ENCODE measurements around the gene CHD2.

Gene CHD2

DNA sequence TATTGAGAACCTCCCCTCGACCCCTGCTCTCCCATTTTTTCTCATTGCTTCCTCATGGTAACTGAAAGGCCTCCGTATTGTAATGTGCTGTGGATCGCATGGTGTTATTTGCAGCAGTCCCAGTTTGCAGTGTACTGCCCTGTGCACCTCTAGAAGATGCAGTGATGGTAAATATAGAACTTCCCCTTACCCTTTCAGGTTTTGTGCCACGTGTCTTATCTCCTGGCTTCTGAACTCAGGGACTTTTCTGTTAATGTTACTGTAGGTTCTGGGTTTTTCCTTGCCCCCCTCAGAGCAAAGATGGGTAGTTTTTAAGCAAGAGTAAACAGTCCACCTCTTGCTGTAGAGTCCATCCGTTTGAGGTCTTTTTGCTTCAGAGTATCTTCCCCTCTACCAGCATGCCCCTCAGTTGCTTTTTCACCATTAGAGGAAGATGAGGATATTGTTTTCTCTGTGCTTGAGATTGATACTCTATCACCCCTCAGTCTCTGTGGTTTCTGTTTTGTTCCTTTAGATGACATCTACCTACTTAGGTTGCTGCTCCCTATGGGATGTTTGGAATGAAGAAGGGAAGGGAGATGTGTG, 22.4 kb downstream of the CHD2 start:
- DNase-seq (ENCODE audit: low read depth, low spot score): no peak
- no peak overlapping the region for H3K4me3 ChIP-seq (ENCODE audit: low read length)

- DNase-seq (ENCODE audit: low read depth, low spot score): no peak
- no peak overlapping the region for H3K4me3 ChIP-seq (ENCODE audit: low read length)
Observed at GRCh38 chr15:92924216-92924615, 24.1 kb downstream of the CHD2 start.

GRCh38 chr15:92925454-92925853, 25.3 kb downstream of the CHD2 start:
- no peak for DNase-seq (ENCODE audit: low read depth, low spot score)
- no peak overlapping the region for H3K4me3 ChIP-seq (ENCODE audit: low read length)

DNA sequence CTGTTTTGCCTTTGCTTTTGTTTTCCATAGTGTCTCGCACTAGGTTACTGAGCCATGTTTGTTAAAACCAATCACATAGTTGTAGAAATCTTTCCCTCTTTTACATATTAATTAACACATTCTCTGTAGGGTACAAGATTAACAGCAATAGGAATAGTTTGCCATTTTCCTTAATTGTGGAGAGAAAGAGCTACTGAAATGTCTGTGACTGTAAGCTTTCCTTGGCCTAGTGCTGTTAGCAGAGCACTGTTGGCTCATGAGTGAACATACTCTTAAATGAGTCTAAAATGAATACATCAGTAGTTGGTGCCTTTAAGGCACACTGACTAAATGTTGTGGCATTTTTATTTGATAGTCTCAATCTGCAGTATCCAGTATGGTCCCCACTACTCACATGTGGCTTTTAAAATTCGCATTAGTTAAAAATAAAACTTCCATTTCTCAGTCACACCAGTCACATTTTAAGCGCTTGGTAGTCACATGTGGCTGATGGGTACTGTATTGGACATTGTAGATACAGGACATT, 28.2 kb downstream of the CHD2 start:
- H3K4me3 ChIP-seq (ENCODE audit: low read length): no peak overlapping the region
- no peak for DNase-seq (ENCODE audit: low read depth, low spot score)

DNA sequence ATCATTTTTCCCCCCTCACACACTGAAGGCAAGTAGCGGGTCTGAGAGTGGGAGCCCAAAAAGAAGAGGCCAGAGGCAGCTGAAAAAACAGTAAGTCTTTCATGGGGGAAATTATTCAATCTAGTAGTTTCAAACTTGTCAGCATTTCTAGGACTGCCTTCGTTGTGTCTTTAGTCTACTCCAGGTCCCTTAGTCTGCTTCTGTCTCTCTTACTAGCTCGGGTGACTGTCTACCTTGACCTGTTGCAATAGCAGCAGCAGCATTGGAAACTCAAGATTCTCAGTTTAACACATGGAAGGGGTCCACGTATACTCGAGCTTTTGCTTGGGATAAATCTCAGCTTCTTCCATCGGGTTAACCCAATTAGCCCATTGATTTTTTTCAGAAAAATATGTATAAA, 28.9 kb downstream of the CHD2 start:
- DNase-seq (ENCODE audit: low read depth, low spot score): no peak
- no peak overlapping the region for H3K4me3 ChIP-seq (ENCODE audit: low read length)

DNA sequence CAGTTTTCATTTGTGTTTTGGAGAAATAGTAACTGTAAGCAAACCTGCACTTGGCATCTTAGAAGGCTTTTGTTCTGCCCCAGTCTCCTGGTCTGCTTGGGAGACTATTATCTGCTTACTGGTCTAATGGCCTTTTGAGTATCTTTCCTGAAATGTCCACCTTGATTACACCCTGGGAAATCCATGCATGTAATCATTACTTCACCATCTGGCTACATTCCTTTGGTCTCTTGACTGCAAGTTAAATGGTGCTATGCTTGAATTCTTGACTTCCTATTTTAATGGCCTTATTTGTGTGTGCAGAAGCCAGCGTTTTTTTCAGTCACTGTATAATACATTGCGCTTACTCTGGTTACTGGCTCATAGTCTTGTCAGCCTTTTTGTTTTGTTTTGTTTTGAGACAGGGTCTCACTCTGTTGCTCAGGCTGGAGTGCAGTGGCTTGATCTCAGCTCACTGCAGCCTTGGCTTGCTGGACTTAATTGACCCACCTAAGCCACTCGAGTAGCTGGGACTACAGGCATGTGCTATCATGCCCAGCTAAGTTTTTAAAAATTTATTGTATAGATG, 30.0 kb downstream of the CHD2 start:
- no peak for DNase-seq (ENCODE audit: low read depth, low spot score)

DNA sequence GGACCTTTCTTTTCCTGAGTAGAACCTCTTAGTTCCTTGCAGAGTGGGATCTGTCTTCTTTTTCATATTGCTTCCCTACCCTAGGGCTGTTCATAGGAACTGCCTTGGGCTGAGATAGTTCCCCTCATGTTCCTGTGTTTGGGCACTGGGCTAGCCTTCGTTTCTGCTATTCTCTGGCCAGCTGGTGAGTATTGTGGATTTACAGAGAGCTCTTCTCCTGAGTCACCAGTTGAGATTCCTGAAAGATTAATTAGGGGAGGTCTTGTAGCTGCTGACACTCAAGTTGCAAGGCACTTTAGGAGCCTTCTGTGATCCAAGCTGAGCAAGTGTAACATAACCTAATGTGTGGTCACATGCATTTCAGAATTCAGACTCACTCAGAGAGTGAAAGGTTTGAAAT, 30.7 kb downstream of the CHD2 start:
- no peak for DNase-seq (ENCODE audit: low read depth, low spot score)
- H3K4me3 ChIP-seq (ENCODE audit: low read length): no peak overlapping the region

More for the DNA sequence above, 30.0 kb downstream of the CHD2 start:
- H3K4me3 ChIP-seq (ENCODE audit: low read length): no peak overlapping the region

GRCh38 chr15:92932946-92933649, 33.0 kb downstream of the CHD2 start:
- no peak overlapping the region for H3K4me3 ChIP-seq (ENCODE audit: low read length)
- DNase-seq (ENCODE audit: low read depth, low spot score): no peak

- H3K4me3 ChIP-seq (ENCODE audit: low read length): no peak overlapping the region
- DNase-seq (ENCODE audit: low read depth, low spot score): no peak
Observed at GRCh38 chr15:92933831-92934230, 33.7 kb downstream of the CHD2 start.

- DNase-seq (ENCODE audit: low read depth, low spot score): no peak
- H3K4me3 ChIP-seq (ENCODE audit: low read length): no peak overlapping the region
Observed at GRCh38 chr15:92934716-92935115, 34.6 kb downstream of the CHD2 start.

DNA sequence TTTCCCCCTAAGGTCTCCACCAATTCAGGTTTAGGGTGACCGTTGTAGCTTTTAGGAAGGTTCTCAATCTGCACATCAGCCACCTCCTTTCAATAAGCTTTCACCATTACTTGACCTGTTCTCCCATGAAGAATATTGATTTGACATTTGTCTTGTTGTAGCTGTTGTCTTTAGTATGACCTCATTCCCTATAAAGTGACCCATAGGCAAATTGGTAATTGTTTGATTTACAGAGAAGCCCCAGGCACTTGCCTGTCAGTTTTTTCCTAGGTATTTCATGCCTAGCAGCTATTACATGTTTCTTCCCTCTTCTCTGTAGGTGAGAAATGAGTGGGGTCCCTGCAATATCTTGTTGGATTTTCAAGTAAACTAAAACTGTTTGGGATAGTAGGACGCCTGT, 36.0 kb downstream of the CHD2 start:
- DNase-seq (ENCODE audit: low read depth, low spot score): no peak
- no peak overlapping the region for H3K4me3 ChIP-seq (ENCODE audit: low read length)

GRCh38 chr15:92936693-92937092, 36.6 kb downstream of the CHD2 start:
- no peak overlapping the region for H3K4me3 ChIP-seq (ENCODE audit: low read length)
- no peak for DNase-seq (ENCODE audit: low read depth, low spot score)

- DNase-seq (ENCODE audit: low read depth, low spot score): no peak
- no peak overlapping the region for H3K4me3 ChIP-seq (ENCODE audit: low read length)
Observed at GRCh38 chr15:92937901-92938300, 37.8 kb downstream of the CHD2 start.

- no peak for DNase-seq (ENCODE audit: low read depth, low spot score)
- H3K4me3 ChIP-seq (ENCODE audit: low read length): no peak overlapping the region
Observed at GRCh38 chr15:92938387-92938786, 38.3 kb downstream of the CHD2 start.

DNA sequence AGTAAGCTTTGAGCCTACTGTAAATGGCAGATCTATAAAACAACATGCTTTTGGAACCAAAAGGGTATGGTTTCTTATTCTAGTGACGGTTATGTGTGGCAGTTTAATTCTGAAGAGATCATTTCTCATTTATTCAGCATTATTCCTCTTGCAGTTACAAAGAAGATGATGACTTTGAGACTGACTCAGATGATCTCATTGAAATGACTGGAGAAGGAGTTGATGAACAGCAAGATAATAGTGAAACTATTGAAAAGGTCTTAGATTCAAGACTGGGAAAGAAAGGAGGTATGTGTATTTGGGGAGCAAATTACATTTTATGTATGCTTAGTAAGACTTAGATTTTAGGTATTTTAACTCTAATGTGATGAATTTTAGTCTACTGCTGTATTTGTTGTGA, 41.5 kb downstream of the CHD2 start:
- no peak for DNase-seq (ENCODE audit: low read depth, low spot score)
- H3K4me3 ChIP-seq (ENCODE audit: low read length): no peak overlapping the region

DNA sequence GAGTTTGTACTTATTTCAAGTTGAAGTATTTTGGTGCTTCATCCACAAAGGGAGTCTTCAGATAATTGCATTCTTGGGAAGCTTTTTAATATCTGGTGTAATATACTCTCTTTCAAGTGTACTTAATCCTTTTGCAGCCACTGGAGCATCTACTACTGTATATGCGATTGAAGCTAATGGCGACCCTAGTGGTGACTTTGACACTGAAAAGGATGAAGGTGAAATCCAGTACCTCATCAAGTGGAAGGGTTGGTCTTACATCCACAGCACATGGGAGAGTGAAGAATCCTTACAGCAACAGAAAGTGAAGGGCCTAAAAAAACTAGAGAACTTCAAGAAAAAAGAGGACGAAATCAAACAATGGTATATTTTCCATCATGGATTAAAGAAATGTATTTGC, 42.6 kb downstream of the CHD2 start:
- DNase-seq (ENCODE audit: low read depth, low spot score): no peak
- H3K4me3 ChIP-seq (ENCODE audit: low read length): no peak overlapping the region

- H3K4me3 ChIP-seq (ENCODE audit: low read length): no peak overlapping the region
- no peak for DNase-seq (ENCODE audit: low read depth, low spot score)
Observed at GRCh38 chr15:92943581-92943980, 43.5 kb downstream of the CHD2 start.

DNA sequence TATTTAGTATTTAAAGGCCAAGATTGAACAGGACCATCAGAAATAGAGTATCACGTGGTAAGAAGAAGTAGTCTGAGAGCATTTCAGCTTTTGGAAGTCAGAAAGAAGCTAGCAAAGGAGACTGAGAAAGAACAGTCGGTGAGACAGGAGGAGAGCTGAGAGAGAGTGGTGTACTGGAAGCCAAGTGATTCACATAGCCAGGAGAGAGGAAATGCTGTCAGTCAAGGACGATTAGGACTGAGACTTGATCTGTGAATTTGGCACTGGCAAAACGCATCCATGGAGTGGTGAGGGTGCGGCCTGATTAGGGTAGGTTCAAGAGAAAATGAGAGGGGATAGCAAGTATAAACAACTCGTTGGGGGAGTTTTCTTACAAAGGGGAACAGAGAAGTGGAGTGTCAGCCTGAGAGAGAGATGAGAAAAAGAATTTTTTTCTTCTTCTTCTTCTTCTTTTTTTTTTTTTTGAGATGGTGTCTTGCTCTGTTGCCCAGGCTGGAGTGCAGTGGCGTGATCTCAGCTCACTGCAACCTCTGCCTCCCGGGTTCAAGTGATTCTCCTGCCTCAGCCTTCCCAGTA, 44.9 kb downstream of the CHD2 start:
- no peak overlapping the region for H3K4me3 ChIP-seq (ENCODE audit: low read length)

GRCh38 chr15:92947071-92947730, 47.1 kb downstream of the CHD2 start:
- H3K4me3 ChIP-seq (ENCODE audit: low read length): no peak overlapping the region
- DNase-seq (ENCODE audit: low read depth, low spot score): no peak

More for the DNA sequence above, 44.9 kb downstream of the CHD2 start:
- DNase-seq (ENCODE audit: low read depth, low spot score): no peak
